22Rv1 (cell line): ENCODE measurements around the gene PAQR8.

Source experiments
- H3K27ac ChIP-seq: fragments of 450-650 bp; 2 replicates; pipeline ENCODE4 v1.5.1; 2017
- CTCF ChIP-seq: fragments of 450-650 bp; IDR thresholded peaks from 2 replicates; pipeline ENCODE4 v1.5.1; 2017; ENCODE audit warnings: mild to moderate bottlenecking
- ZFX ChIP-seq: fragments of 450-650 bp; IDR thresholded peaks from 2 replicates; pipeline ENCODE4 v1.6.1; 2017; ENCODE audit warnings: antibody characterized with exemption, borderline replicate concordance

The PAQR8 gene

GRCh38 chr6:52325695-52326471 lies 36.1 kb upstream of the PAQR8 start:
- TF ChIP-seq CTCF (no peak), ZFX (no peak)
- H3K27ac ChIP-seq = no peak overlapping the region

DNA sequence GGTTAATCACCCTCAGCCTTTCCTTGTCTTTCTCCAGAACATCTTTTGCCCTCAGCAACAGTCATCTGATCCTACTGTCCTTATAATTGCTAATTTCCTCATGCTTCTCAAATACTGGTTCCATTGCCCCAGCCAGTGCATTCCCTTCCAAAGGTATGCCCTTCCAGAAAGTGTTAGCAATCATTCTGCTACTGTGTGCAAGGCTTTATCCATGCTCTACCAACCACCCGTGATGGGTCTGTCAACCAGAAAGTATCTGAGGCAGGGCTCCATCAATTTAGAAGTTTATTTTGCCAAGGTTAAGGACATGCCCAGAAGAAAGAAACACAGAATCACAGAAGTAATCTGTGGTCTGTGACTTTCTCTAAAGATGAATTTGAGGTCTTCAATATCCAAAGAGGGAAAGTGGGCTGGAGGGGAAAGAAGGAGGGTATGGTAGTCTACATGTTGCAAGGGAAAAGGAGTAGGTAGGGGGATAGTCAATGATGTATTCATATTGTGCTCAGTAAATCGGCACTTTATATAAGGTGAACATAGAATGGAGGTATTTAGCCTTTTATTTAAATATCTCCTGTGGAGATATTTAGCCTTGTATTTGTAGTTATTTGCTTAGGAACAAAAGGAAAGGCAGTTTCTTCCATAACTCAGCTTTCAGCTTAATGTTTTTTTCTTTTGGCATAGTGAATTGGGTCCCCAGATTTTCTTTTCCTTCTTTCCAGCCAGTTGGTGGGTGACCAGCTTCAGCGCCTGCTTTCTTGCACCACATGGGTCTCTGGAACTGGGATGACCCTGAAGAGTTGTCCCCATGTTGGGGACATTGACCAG lies 35.2 kb upstream of the PAQR8 start:
- TF ChIP-seq CTCF (no peak), ZFX (no peak)
- H3K27ac ChIP-seq = no peak overlapping the region

GRCh38 chr6:52328303-52328662 lies 33.7 kb upstream of the PAQR8 start:
- TF ChIP-seq CTCF = no peak
- no peak for TF ChIP-seq ZFX
- 0 out of 2 replicates have a peak overlapping the region, but pooled peaks have one; percentile 15 for H3K27ac ChIP-seq

DNA sequence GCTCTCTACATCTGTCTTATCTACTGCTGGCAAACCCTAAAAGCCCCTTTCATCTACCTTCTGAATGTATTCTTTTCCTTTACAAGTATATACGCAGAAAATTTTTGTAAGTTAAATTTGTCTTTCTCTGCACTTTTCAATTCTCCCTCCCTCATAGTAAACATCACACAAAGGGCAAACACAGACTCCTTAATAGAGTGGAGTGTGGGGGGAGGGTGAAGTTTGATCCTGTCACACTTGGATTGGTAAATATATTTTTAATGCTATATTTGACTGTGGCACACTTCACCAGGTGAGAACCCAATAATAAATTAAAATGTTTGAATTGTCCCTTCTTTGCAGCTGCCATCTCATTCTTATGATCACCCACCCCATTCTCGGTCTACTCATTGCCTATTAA lies 33.2 kb upstream of the PAQR8 start:
- H3K27ac ChIP-seq = 0 out of 2 replicates have a peak overlapping the region, but pooled peaks have one; percentile 15
- TF ChIP-seq CTCF = no peak
- TF ChIP-seq ZFX = no peak

DNA sequence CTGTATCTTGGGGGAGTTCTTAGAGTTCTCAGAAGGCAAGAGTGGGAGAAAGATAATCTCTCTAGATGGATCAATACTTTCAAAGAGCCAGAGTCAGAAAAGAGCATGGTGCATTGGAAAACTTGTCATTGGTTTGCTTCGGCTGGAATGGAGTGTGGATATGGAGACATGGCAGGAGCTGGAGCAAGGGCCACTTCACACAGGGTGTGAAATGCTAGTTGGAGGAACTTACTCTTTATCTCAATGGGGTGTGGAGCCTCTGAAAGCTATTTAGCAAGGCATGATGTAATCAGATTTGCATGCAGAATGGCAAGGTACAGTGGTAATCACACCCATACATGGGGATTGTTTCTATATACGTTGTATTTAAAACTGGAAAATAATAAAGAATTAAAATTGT lies 31.5 kb upstream of the PAQR8 start:
- TF ChIP-seq ZFX (no peak), CTCF (no peak)
- no peak overlapping the region for H3K27ac ChIP-seq

GRCh38 chr6:52331793-52332457 lies 30.0 kb upstream of the PAQR8 start:
- H3K27ac ChIP-seq = no peak overlapping the region
- TF ChIP-seq CTCF (no peak), ZFX (no peak)

GRCh38 chr6:52333840-52334200 lies 28.1 kb upstream of the PAQR8 start:
- TF ChIP-seq ZFX (no peak), CTCF (no peak)
- H3K27ac ChIP-seq = no peak overlapping the region
